ENCODE measurements around the gene LDOC1. TPM values are rescaled to one million over a fixed set of nuclear protein-coding genes. Genes with fewer than 3 reads are reported as not detected.

The LDOC1 gene
- total and polyA plus RNA-seq, 2 of the 4 experiments (the other 2 are of a cell fraction) = 5.4 to 52.1 TPM

DNA sequence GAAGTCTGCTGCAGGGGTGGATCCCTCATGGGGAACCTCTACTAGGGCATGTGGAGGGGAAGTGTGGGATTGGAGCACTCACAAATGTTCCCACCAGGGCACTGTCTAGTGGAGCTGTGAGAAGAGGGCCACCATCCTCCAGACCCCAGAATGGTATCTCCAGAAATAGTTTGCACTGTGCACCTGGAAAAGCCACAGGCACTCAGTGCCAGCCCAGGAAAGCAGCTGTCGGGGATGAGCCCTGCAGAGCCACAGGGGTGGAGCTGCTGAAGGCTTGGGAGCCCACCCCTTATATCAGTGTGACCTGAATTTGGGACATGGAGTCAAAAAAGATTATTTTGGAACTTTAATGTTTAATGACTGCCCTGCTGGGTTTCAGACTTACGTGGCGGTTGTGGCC lies 25.0 kb upstream of the LDOC1 start:
- no peak overlapping the region for H2AK9ac ChIP-seq (replicated peaks; ENCODE audit: low read depth, low read length, poor library complexity)
- no peaks in the 10 kb centered on the region for H3K4me1 ChIP-seq (ENCODE audit: control insufficient read depth, insufficient read depth, low read length)
- H2BK15ac ChIP-seq (ENCODE audit: low read depth, low read length) = no peak overlapping the region
- no peak overlapping the region for H3K4ac ChIP-seq (ENCODE audit: low read depth, low read length)
- H2BK120ac ChIP-seq (ENCODE audit: low read depth, low read length) = no peak overlapping the region
- no peak overlapping the region for H3K23ac ChIP-seq (ENCODE audit: low read depth, low read length)
- H3K9me3 ChIP-seq (ENCODE audit: control insufficient read depth, insufficient read depth, low read length) = 0 out of 2 replicates have a peak, but pooled peaks cover 3% of the 10 kb centered on the region
- DNase-seq (no peak), ATAC-seq (ENCODE audit: low read depth) (no peak)
- POLR2A ChIA-PET (ENCODE audit: unreplicated experiment) = no interaction called here
- H3K4me3 ChIP-seq (ENCODE audit: insufficient read depth, low read depth, low read length) = no peak overlapping the region
- H3K9ac ChIP-seq (ENCODE audit: low read depth, low read length) = no peak overlapping the region
- dilution Hi-C loops (cut with HindIII; ENCODE audit: low sequenced_read_pairs, unreplicated experiment) (no loop called here), in situ Hi-C loops (cut with MboI; ENCODE audit: low sequenced_read_pairs) (no loop called here), intact Hi-C loops (cut with micrococcal nuclease) (no loop called here)
- no peaks in the 10 kb centered on the region for H3K36me3 ChIP-seq (ENCODE audit: control insufficient read depth, insufficient read depth, low read length)
- no peak overlapping the region for H3K27ac ChIP-seq (ENCODE audit: insufficient read depth, low read length)
- H3K9me1 ChIP-seq (ENCODE audit: insufficient read depth, low read length) = no peaks in the 10 kb centered on the region
- H3K79me1 ChIP-seq (ENCODE audit: low read depth in 1 of 2, low read length in 2 of 2) = no peaks in the 10 kb centered on the region
- no TSS peak for BruUV-seq (replicated peaks)
- no peak overlapping the region for H4K8ac ChIP-seq (ENCODE audit: low read depth in 2 of 2, low read length in 2 of 2)
- no peak overlapping the region for H4K5ac ChIP-seq (ENCODE audit: low read depth, low read length)
- no peak overlapping the region for H3K4me2 ChIP-seq (ENCODE audit: low read depth, low read length)
- H3K56ac ChIP-seq (ENCODE audit: extremely low read depth, insufficient read depth, low read length) = no peak overlapping the region
- no peak overlapping the region for H2AK5ac ChIP-seq (ENCODE audit: low read depth, low read length)
- H4K20me1 ChIP-seq (ENCODE audit: insufficient read depth, low read length) = no peaks in the 10 kb centered on the region
- TF ChIP-seq NFE2L2 (IDR thresholded peaks at IDR 0.05; ENCODE audit: low read depth, low read length) (no peak), SMC3 (IDR thresholded peaks at IDR 0.05; ENCODE audit: low read depth, low read length) (no peak), RCOR1 (IDR thresholded peaks at IDR 0.05; ENCODE audit: insufficient replicate concordance, low read length) (no peak), CEBPB (IDR thresholded peaks at IDR 0.05; ENCODE audit: low read depth, low read length) (no peak), RAD21 (IDR thresholded peaks at IDR 0.05; ENCODE audit: low read length) (no peak), MAFK (IDR thresholded peaks at IDR 0.05; ENCODE audit: low read depth, low read length) (no peak), RFX5 (IDR thresholded peaks at IDR 0.05; ENCODE audit: low read depth, low read length) (no peak), CHD1 (IDR thresholded peaks at IDR 0.05; ENCODE audit: low read depth, low read length) (no peak), BHLHE40 (IDR thresholded peaks at IDR 0.05; ENCODE audit: low read depth, low read length) (no peak), MXI1 (IDR thresholded peaks at IDR 0.05; ENCODE audit: borderline replicate concordance, low read depth, low read length) (no peak), MAZ (IDR thresholded peaks at IDR 0.05; ENCODE audit: borderline replicate concordance, low read depth, low read length) (no peak), USF2 (IDR thresholded peaks at IDR 0.05; ENCODE audit: low read depth, low read length) (no peak), POLR2A (IDR thresholded peaks at IDR 0.05; ENCODE audit: low read depth, low read length) (no peak), ELK1 (IDR thresholded peaks at IDR 0.05; ENCODE audit: borderline replicate concordance, low read depth, low read length) (no peak), FOS (IDR thresholded peaks at IDR 0.05; ENCODE audit: low read depth, low read length) (no peak)
- TF ChIP-seq, protein P1, sequence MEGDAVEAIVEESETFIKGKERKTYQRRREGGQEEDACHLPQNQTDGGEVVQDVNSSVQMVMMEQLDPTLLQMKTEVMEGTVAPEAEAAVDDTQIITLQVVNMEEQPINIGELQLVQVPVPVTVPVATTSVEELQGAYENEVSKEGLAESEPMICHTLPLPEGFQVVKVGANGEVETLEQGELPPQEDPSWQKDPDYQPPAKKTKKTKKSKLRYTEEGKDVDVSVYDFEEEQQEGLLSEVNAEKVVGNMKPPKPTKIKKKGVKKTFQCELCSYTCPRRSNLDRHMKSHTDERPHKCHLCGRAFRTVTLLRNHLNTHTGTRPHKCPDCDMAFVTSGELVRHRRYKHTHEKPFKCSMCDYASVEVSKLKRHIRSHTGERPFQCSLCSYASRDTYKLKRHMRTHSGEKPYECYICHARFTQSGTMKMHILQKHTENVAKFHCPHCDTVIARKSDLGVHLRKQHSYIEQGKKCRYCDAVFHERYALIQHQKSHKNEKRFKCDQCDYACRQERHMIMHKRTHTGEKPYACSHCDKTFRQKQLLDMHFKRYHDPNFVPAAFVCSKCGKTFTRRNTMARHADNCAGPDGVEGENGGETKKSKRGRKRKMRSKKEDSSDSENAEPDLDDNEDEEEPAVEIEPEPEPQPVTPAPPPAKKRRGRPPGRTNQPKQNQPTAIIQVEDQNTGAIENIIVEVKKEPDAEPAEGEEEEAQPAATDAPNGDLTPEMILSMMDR (conservative IDR thresholded peaks at IDR 0.05; ENCODE audit: low read depth, low read length) = no peak
- no peak overlapping the region for H4K91ac ChIP-seq (ENCODE audit: insufficient read depth, low read depth, low read length)
- CTCF ChIA-PET = no interaction called here
- no peak overlapping the region for H3K18ac ChIP-seq (ENCODE audit: low read depth, low read length)
- no peaks in the 10 kb centered on the region for H3K27me3 ChIP-seq (ENCODE audit: control insufficient read depth, insufficient read depth, low read length)
- no CpG with 5 or more reads among the region's 3 CpGs for WGBS, 2 experiments (ENCODE audit: extremely low coverage in 2 of 2, insufficient read length in 1 of 2)
- no peak overlapping the region for H2BK20ac ChIP-seq (ENCODE audit: low read depth, low read length)
- H3K14ac ChIP-seq (replicated peaks; ENCODE audit: low read depth, low read length) = no peak overlapping the region
- H2BK5ac ChIP-seq (ENCODE audit: low read depth, low read length, poor library complexity, severe bottlenecking) = no peak overlapping the region
- no peak overlapping the region for H2AFZ ChIP-seq (replicated peaks; ENCODE audit: low read length, poor library complexity)

All from IMR-90 (cell line).